Upper lobe of right lung (tissue), 1 donor: Measurements from ENCODE around the gene REPS1. TPM values are rescaled to one million over a fixed set of nuclear protein-coding genes. Genes with fewer than 3 reads are reported as not detected.

Experiments used
- ATAC-seq: fragments of 200-7000 bp; cut with Tn5 transposase; one replicate; pipeline ENCODE4 v1.9.1; 2020; ENCODE audit warnings: mild to moderate bottlenecking, moderate library complexity
- DNase-seq: peaks from one replicate; pipeline ENCODE4 v3.0.0-alpha.2; 2020
- H3K27ac ChIP-seq: fragments of 200-600 bp; one replicate; pipeline ENCODE4 v1.8.0; 2022
- H3K27me3 ChIP-seq: fragments of 200-600 bp; one replicate; pipeline ENCODE4 v1.8.0; 2022; ENCODE audit warnings: mild to moderate bottlenecking
- H3K36me3 ChIP-seq: fragments of 200-600 bp; one replicate; pipeline ENCODE4 v1.8.0; 2022
- H3K4me1 ChIP-seq: fragments of 200-600 bp; one replicate; pipeline ENCODE4 v1.8.0; 2022
- H3K4me3 ChIP-seq: fragments of 200-600 bp; one replicate; pipeline ENCODE4 v1.8.0; 2022; ENCODE audit warnings: mild to moderate bottlenecking
- H3K9me3 ChIP-seq: fragments of 200-600 bp; one replicate; pipeline ENCODE4 v1.8.0; 2022
- CTCF ChIP-seq: fragments of 200-600 bp; IDR thresholded peaks from one replicate; pipeline ENCODE4 v1.8.0; 2022; ENCODE audit warnings: antibody characterized with exemption
- intact Hi-C: fragments of 100-400 bp; cut with DNase I; formaldehyde crosslinking; loops from one replicate; pipeline ENCODE4 v1.11.0; 2022
- long read RNA-seq: library from polyadenylated mRNA; unstranded; transcript quantifications from one replicate; pipeline ENCODE4 v2.0.0, GENCODE V29; 2021
- total RNA-seq: library from RNA; stranded (reverse); fragmentation: NEBNext Ultra II Directional; extraction: Animal tissue kit (Norgen Biotek cat#: 25700); gene quantifications from one replicate; pipeline ENCODE4 v1.2.1, GENCODE V29; 2021
- donor health status: DM: no; HTN: yes; CAD: no; lungs with severe emphysema.

Gene REPS1, protein sequence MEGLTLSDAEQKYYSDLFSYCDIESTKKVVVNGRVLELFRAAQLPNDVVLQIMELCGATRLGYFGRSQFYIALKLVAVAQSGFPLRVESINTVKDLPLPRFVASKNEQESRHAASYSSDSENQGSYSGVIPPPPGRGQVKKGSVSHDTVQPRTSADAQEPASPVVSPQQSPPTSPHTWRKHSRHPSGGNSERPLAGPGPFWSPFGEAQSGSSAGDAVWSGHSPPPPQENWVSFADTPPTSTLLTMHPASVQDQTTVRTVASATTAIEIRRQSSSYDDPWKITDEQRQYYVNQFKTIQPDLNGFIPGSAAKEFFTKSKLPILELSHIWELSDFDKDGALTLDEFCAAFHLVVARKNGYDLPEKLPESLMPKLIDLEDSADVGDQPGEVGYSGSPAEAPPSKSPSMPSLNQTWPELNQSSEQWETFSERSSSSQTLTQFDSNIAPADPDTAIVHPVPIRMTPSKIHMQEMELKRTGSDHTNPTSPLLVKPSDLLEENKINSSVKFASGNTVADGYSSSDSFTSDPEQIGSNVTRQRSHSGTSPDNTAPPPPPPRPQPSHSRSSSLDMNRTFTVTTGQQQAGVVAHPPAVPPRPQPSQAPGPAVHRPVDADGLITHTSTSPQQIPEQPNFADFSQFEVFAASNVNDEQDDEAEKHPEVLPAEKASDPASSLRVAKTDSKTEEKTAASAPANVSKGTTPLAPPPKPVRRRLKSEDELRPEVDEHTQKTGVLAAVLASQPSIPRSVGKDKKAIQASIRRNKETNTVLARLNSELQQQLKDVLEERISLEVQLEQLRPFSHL
- 35.4 TPM for total RNA-seq
- long read RNA-seq, full-length matches to known transcripts: 29 of 56 reads
- long read RNA-seq, partial matches to known transcripts: 13 of 56 reads
- long read RNA-seq, other reads (novel, unspliced or antisense): 14 of 56 reads

GRCh38 chr6:138987643-138988468, at the start of gene REPS1:
Gene REPS1 (minus strand): TSS chr6:138988253. CDS start chr6:138987682, 571 bp downstream.
- TF ChIP-seq CTCF: peak; percentile 100
- intact Hi-C loops: no loop called here
- peaks cover 35% of the 10 kb centered on the region for H3K4me1 ChIP-seq

DNA sequence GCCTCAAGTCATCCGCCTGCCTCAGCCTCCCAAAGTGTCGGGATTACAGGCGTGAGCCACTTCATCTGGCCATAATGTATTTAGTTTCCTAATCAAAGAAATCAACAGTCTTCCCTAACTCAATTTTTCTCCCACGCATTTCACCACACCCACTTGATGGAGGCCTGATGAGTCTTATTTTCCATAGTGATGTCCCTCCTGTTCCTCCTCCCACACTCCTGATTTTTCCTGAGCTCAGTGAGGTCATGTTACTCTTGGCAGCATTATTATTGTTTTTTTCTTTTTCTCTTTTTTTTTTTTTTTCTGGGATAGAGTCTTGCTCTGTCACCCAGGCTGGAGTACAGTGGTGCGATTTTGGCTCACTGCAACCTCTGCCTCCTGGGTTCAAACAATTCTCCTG, 49.4 kb upstream of the REPS1 start:
- Histone ChIP-seq H3K27ac (no peak overlapping the region), H3K36me3 (peaks cover 24% of the 10 kb centered on the region), H3K4me1 (no peaks in the 10 kb centered on the region), H3K9me3 (no peaks in the 10 kb centered on the region), H3K4me3 (no peak overlapping the region), H3K27me3 (no peaks in the 10 kb centered on the region)
- DNase-seq (no peak), ATAC-seq (no peak)
- intact Hi-C loops: no loop called here
- no peak for TF ChIP-seq CTCF

More at GRCh38 chr6:138987643-138988468, at the start of gene REPS1:
- ATAC-seq (peak; percentile 99), DNase-seq (peak; percentile 96)
- Histone ChIP-seq H3K27ac (peak within 1 kb of the TSS; percentile 95), H3K9me3 (no peaks in the 10 kb centered on the region), H3K36me3 (no peaks in the 10 kb centered on the region), H3K4me3 (peak within 1 kb of the TSS; percentile 89), H3K27me3 (no peaks in the 10 kb centered on the region)

DNA sequence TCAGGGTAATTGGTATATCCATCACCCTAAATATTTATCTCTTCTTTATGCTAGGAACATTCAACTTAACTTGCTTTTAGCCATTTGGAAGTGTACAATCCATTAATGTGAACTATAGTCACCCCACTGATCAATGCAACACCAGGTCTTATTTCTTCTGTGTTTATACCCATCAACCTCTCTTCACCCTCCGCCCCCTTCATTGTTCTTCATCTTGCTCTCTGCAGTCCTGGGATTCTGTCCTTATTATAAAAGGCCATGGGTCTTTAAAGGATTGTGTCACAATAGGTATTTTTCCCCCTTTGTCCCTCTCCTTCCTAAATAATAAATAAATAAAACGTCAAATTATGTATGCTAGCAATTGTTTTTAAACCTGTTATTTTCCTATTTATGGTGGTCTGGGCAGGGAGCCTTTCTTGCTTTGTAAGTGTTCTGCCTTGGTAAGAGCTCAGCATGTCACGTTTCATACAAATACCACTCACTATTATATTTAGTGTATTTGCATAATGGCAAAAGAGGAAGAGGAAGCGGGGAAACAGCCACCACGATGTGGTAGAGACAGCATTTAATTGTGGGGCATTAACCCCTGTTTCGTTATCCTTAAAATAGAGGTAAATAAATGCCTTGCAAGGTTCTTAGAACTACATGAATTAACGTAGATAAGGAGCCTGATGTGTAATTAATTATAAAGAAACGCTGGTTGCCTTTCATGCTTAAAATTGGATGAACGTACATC, 42.3 kb upstream of the REPS1 start:
- TF ChIP-seq CTCF: no peak
- DNase-seq (no peak), ATAC-seq (no peak)
- Histone ChIP-seq H3K4me3 (peak overlapping the region; percentile 87), H3K9me3 (no peaks in the 10 kb centered on the region), H3K36me3 (peaks cover 10% of the 10 kb centered on the region), H3K27ac (no peak overlapping the region), H3K4me1 (peaks cover 18% of the 10 kb centered on the region), H3K27me3 (no peaks in the 10 kb centered on the region)
- intact Hi-C loops: no loop called here

DNA sequence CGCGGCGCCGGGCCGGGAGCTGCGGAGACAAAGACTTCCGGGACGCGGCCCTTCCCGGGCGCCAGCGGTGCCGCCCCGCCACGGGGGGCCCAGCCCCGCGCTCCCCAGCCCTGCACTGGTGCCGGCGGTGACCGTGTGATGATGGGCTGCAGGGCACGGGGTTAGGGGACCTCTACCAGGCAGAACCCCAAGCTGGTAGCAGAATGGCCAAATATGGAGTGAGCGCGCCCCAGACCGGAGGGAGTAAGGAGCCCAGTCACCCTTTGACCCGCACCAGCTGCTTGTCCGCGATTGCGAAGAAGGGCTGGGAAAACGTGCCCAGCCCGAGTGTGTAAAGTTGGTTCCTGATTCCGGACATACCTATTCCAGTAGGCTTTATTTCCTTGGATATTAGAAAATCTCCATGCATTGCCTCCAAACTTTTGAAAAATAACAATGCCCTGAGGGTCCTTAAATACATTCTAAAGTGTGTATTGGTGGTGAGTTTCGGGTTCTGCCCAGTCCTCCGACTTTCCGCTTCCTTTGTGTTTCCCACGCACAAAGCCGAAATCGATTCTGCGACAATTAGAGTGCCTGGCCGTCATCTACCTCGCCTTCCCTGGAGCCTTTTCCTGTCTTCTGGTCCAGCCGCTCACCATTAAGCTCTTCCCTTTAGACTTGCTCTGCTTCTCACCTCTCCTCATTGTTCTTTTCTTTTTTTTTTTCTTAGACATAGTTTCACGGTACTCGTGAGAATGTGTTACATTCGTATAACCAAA, 41.6 kb upstream of the REPS1 start:
- no peaks in the 10 kb centered on the region for H3K9me3 ChIP-seq
- peak; percentile 78 for ATAC-seq

More for the DNA sequence above, 41.6 kb upstream of the REPS1 start:
- no peak for TF ChIP-seq CTCF
- intact Hi-C loops: no loop called here
- Histone ChIP-seq H3K27ac (peak overlapping the region; percentile 79), H3K36me3 (peaks cover 5% of the 10 kb centered on the region), H3K4me3 (peak overlapping the region; percentile 87), H3K4me1 (peaks cover 18% of the 10 kb centered on the region), H3K27me3 (no peaks in the 10 kb centered on the region)
- DNase-seq: peak; percentile 86
